ENCODE data around the gene C9orf78. TPM values are rescaled to one million over a fixed set of nuclear protein-coding genes. Genes with fewer than 3 reads are reported as not detected.
"Not testable (repeated sequence)": the region's sequence is repeated elsewhere in the genome, so short reads cannot be mapped to it uniquely, and the experiment has no call there.

Gene C9orf78
- total and polyA plus RNA-seq, 2 donors: 27.0 to 99.8 TPM

- Histone ChIP-seq H3K4me3 (ENCODE audit: low read depth, low read length) (no peak overlapping the region), H3K36me3 (ENCODE audit: insufficient read depth) (no peaks in the 10 kb centered on the region), H3K4me1 (ENCODE audit: insufficient read depth) (no peaks in the 10 kb centered on the region), H3K27ac (ENCODE audit: low read depth) (no peak overlapping the region)
- WGBS: 54% methylated on average over 6 of the region's 6 CpGs
- no peak for DNase-seq (ENCODE audit: extremely low spot score)
These were observed 36.1 kb downstream of the C9orf78 start for GRCh38 chr9:129798973-129799372.

GRCh38 chr9:129796029-129796428, 39.0 kb downstream of the C9orf78 start:
- WGBS: 83% methylated on average over 2 of the region's 2 CpGs
- H3K36me3 ChIP-seq (ENCODE audit: insufficient read depth); H3K4me1 ChIP-seq (ENCODE audit: insufficient read depth); H3K4me3 ChIP-seq (ENCODE audit: low read depth, low read length); DNase-seq (ENCODE audit: extremely low spot score); H3K27ac ChIP-seq (ENCODE audit: low read depth): not testable (repeated sequence)

DNA sequence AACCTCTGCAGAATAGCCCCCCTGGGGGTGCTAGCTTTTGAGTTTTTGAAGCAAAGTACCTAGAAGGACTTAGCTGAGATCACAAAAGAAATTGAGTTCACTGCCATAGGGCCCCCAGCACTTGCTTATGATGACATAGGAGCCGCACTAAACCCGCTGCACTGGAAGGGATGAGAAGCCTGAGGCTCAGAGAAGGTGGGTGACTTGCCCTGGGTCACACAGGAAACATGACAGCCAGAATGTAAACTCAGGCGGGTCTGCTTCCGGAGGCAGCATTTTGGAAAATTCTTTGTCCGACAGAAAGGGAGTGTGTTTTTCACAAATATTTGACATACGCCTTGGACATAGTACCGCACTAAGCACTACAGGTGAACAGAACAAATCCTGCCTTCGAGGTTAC, 40.5 kb downstream of the C9orf78 start:
- DNase-seq (ENCODE audit: extremely low spot score): no peak
- Histone ChIP-seq H3K27ac (ENCODE audit: low read depth) (no peak overlapping the region), H3K36me3 (ENCODE audit: insufficient read depth) (no peaks in the 10 kb centered on the region), H3K4me1 (ENCODE audit: insufficient read depth) (no peaks in the 10 kb centered on the region), H3K4me3 (ENCODE audit: low read depth, low read length) (no peak overlapping the region)
- WGBS: 78% methylated on average over 8 of the region's 8 CpGs

- H3K4me3 ChIP-seq (ENCODE audit: low read depth, low read length): no peak overlapping the region
- no peak for DNase-seq (ENCODE audit: extremely low spot score)
- no peaks in the 10 kb centered on the region for H3K4me1 ChIP-seq (ENCODE audit: insufficient read depth)
- WGBS: 81% methylated on average over 10 of the region's 10 CpGs
- no peaks in the 10 kb centered on the region for H3K36me3 ChIP-seq (ENCODE audit: insufficient read depth)
- H3K27ac ChIP-seq (ENCODE audit: low read depth): no peak overlapping the region
These were observed 48.6 kb downstream of the C9orf78 start for GRCh38 chr9:129786481-129786880.

- no peak overlapping the region for H3K4me3 ChIP-seq (ENCODE audit: low read depth, low read length)
- H3K36me3 ChIP-seq (ENCODE audit: insufficient read depth): no peaks in the 10 kb centered on the region
- no peaks in the 10 kb centered on the region for H3K4me1 ChIP-seq (ENCODE audit: insufficient read depth)
- 88% methylated on average over 1 of the region's 1 CpG for WGBS
- DNase-seq (ENCODE audit: extremely low spot score): no peak
- no peak overlapping the region for H3K27ac ChIP-seq (ENCODE audit: low read depth)
These were observed 49.2 kb downstream of the C9orf78 start for GRCh38 chr9:129785866-129786265.

- H3K27ac ChIP-seq (ENCODE audit: low read depth); DNase-seq (ENCODE audit: extremely low spot score); H3K4me3 ChIP-seq (ENCODE audit: low read depth, low read length); H3K4me1 ChIP-seq (ENCODE audit: insufficient read depth); H3K36me3 ChIP-seq (ENCODE audit: insufficient read depth): not testable (repeated sequence)
- WGBS: 78% methylated on average over 11 of the region's 11 CpGs
These were observed 50.1 kb downstream of the C9orf78 start for GRCh38 chr9:129784970-129785369.

GRCh38 chr9:129783516-129784361, 51.3 kb downstream of the C9orf78 start:
- no peaks in the 10 kb centered on the region for H3K4me1 ChIP-seq (ENCODE audit: insufficient read depth)
- no peak overlapping the region for H3K27ac ChIP-seq (ENCODE audit: low read depth)
- H3K36me3 ChIP-seq (ENCODE audit: insufficient read depth): no peaks in the 10 kb centered on the region
- peak; percentile 55 for DNase-seq (ENCODE audit: extremely low spot score)
- no peak overlapping the region for H3K4me3 ChIP-seq (ENCODE audit: low read depth, low read length)
- 34% methylated on average over 14 of the region's 14 CpGs for WGBS

DNA sequence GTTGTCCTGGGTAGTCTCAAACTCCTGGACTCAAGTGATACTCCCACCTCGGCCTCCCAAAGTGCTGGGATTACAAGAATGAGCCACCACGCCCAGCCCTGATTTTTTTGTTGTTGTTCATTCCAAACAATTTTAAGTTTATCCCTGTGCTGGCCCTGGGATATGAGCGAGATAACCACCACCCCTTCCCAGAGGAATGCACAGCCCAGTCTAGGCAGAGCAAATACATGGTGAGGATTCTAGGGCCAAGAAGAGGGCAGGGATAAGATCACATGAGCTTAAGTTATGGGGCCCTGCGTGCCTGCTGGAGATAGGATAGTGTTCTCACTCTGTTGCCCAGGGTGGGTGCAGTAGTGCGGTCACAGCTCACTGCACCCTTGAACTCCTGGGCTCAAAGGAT, 53.1 kb downstream of the C9orf78 start:
- H3K4me3 ChIP-seq (ENCODE audit: low read depth, low read length): no peak overlapping the region
- WGBS: 50% methylated on average over 5 of the region's 5 CpGs
- H3K4me1 ChIP-seq (ENCODE audit: insufficient read depth): peaks cover 3% of the 10 kb centered on the region
- H3K27ac ChIP-seq (ENCODE audit: low read depth): no peak overlapping the region
- no peak for DNase-seq (ENCODE audit: extremely low spot score)
- no peaks in the 10 kb centered on the region for H3K36me3 ChIP-seq (ENCODE audit: insufficient read depth)

- DNase-seq (ENCODE audit: extremely low spot score): no peak
- Histone ChIP-seq H3K4me3 (ENCODE audit: low read depth, low read length) (no peak overlapping the region), H3K36me3 (ENCODE audit: insufficient read depth) (no peaks in the 10 kb centered on the region), H3K4me1 (ENCODE audit: insufficient read depth) (peaks cover 3% of the 10 kb centered on the region), H3K27ac (ENCODE audit: low read depth) (no peak overlapping the region)
- WGBS: 87% methylated on average over 8 of the region's 8 CpGs
These were observed 53.9 kb downstream of the C9orf78 start for GRCh38 chr9:129781131-129781530.

DNA sequence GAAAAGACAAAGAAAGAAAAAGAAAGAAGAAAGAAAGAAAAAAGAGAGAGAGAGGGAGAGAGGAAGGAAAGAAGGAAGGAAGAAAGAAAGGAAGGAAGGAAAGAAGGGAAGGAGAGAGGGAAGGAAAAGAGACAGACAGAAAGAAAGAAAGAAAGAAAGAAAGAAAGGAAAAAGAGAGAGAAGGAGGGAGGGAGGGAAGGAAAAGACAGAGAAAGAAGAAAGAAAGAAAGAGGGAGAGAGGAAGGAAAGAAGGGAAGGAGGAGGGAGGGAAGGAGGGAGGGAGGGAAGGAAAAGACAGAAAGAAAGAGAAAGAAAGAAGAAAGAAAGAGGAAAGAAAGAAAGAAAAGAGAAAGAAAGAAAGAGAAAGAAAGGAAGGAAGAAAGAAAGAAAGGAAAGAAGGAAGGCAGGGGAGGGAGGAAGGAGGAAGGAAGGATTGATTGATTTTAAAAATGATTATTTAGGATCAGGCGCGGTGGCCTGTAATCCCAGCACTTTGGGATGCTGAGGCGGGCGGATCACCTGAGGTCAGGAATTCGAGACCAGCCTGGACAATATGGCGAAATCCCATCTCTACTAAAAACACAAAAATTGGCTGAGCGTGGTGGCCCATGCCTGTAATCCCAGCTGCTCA, 55.4 kb downstream of the C9orf78 start:
- Histone ChIP-seq H3K36me3 (ENCODE audit: insufficient read depth) (no peaks in the 10 kb centered on the region), H3K4me1 (ENCODE audit: insufficient read depth) (peaks cover 3% of the 10 kb centered on the region), H3K4me3 (ENCODE audit: low read depth, low read length) (no peak overlapping the region), H3K27ac (ENCODE audit: low read depth) (no peak overlapping the region)
- DNase-seq (ENCODE audit: extremely low spot score): no peak
- WGBS: 99% methylated on average over 7 of the region's 7 CpGs

- Histone ChIP-seq H3K36me3 (ENCODE audit: insufficient read depth) (no peaks in the 10 kb centered on the region), H3K4me1 (ENCODE audit: insufficient read depth) (peaks cover 3% of the 10 kb centered on the region), H3K4me3 (ENCODE audit: low read depth, low read length) (no peak overlapping the region), H3K27ac (ENCODE audit: low read depth) (no peak overlapping the region)
- DNase-seq (ENCODE audit: extremely low spot score): no peak
- WGBS: 90% methylated on average over 3 of the region's 3 CpGs
These were observed 56.6 kb downstream of the C9orf78 start for GRCh38 chr9:129778469-129778868.

GRCh38 chr9:129777769-129778130, 57.3 kb downstream of the C9orf78 start:
- Histone ChIP-seq H3K4me1 (ENCODE audit: insufficient read depth) (peaks cover 3% of the 10 kb centered on the region), H3K36me3 (ENCODE audit: insufficient read depth) (no peaks in the 10 kb centered on the region), H3K27ac (ENCODE audit: low read depth) (peak overlapping the region; percentile 30), H3K4me3 (ENCODE audit: low read depth, low read length) (no peak overlapping the region)
- DNase-seq (ENCODE audit: extremely low spot score): no peak
- WGBS: 60% methylated on average over 11 of the region's 11 CpGs

Measured in urinary bladder (tissue), 4 donors.